Activated CD8-positive, alpha-beta memory T cell treated with anti-CD3 and anti-CD28 coated beads, Interleukin-2, amount 10 ng/mL, durations not matched to agents 7 days and 5 days (primary cell): ENCODE data around the gene ACO1. TPM values are rescaled to one million over a fixed set of nuclear protein-coding genes. Genes with fewer than 3 reads are reported as not detected.

Experiments
- ATAC-seq: fragments of 150-1000 bp; cut with Tn5 transposase; one replicate; pipeline ENCODE4 v1.10.0; 2021; ENCODE audit warnings: moderate library complexity
- CTCF ChIA-PET: fragments of 350-600 bp; sonication (Branson Sonifier 250); formaldehyde crosslinking; loops from one replicate; lab custom pipeline; 2021; ENCODE audit warnings: antibody characterized with exemption; lab: Charles Lee
- DNase-seq: peaks from one replicate; pipeline ENCODE4 v3.0.0-alpha.2; 2020
- H3K27ac Mint-ChIP-seq: one replicate; pipeline ENCODE4 v1.8.0; 2021; ENCODE audit warnings: mild to moderate bottlenecking, mixed read lengths
- H3K27me3 Mint-ChIP-seq: one replicate; pipeline ENCODE4 v1.8.0; 2021; ENCODE audit warnings: mixed read lengths
- H3K36me3 Mint-ChIP-seq: one replicate; pipeline ENCODE4 v1.8.0; 2021; ENCODE audit warnings: mild to moderate bottlenecking, mixed read lengths
- H3K4me1 Mint-ChIP-seq: one replicate; pipeline ENCODE4 v1.8.0; 2021; ENCODE audit warnings: mixed read lengths
- H3K4me3 Mint-ChIP-seq: one replicate; pipeline ENCODE4 v1.8.0; 2021; ENCODE audit warnings: mild to moderate bottlenecking, moderate library complexity, mixed read lengths
- H3K9me3 Mint-ChIP-seq: one replicate; pipeline ENCODE4 v1.8.0; 2022; ENCODE audit warnings: low read depth, mixed read lengths
- total RNA-seq, 2 experiments: library from RNA; stranded (reverse); gene quantifications; one replicate each; pipeline ENCODE4 v1.2.3, GENCODE V29; 2021

ACO1 gene
- total RNA-seq, 2 experiments from 2014 or later, result 7.0 to 9.9 TPM

- no peaks in the 10 kb centered on the region for H3K9me3 Mint-ChIP-seq
Measured at GRCh38 chr9:32412440-32412839, 28.0 kb downstream of the ACO1 start.

GRCh38 chr9:32413424-32413823 lies 29.0 kb downstream of the ACO1 start:
- CTCF ChIA-PET, result interaction anchor here (3.2 kb wide), 1 partner anchor 34 kb away, joined by 12 read pairs; no protein-coding TSS in a partner anchor
- no peak overlapping the region for H3K27ac Mint-ChIP-seq
- H3K36me3 Mint-ChIP-seq, result peaks cover 9% of the 10 kb centered on the region
- no peak for ATAC-seq
- H3K4me1 Mint-ChIP-seq, result no peaks in the 10 kb centered on the region
- no peaks in the 10 kb centered on the region for H3K9me3 Mint-ChIP-seq
- no peak overlapping the region for H3K4me3 Mint-ChIP-seq
- no peak for DNase-seq
- H3K27me3 Mint-ChIP-seq, result no peaks in the 10 kb centered on the region

More at GRCh38 chr9:32412440-32412839, 28.0 kb downstream of the ACO1 start:
- Mint-ChIP-seq H3K27me3 (no peaks in the 10 kb centered on the region), H3K4me1 (no peaks in the 10 kb centered on the region), H3K4me3 (no peak overlapping the region), H3K27ac (no peak overlapping the region), H3K36me3 (peaks cover 11% of the 10 kb centered on the region)
- CTCF ChIA-PET, result no interaction called here
- DNase-seq (no peak), ATAC-seq (no peak)

GRCh38 chr9:32414856-32415255 lies 30.4 kb downstream of the ACO1 start:
- CTCF ChIA-PET, result interaction anchor here (1.1 to 3.2 kb wide), 2 partner anchors 35 to 165 kb away, joined by 3 to 12 read pairs; no protein-coding TSS in a partner anchor
- no peaks in the 10 kb centered on the region for H3K27me3 Mint-ChIP-seq
- no peaks in the 10 kb centered on the region for H3K4me1 Mint-ChIP-seq
- H3K4me3 Mint-ChIP-seq, result no peak overlapping the region
- H3K27ac Mint-ChIP-seq, result no peak overlapping the region
- DNase-seq (no peak), ATAC-seq (no peak)
- H3K9me3 Mint-ChIP-seq, result no peaks in the 10 kb centered on the region
- peaks cover 5% of the 10 kb centered on the region for H3K36me3 Mint-ChIP-seq

GRCh38 chr9:32419921-32420320 lies 35.5 kb downstream of the ACO1 start:
- H3K4me3 Mint-ChIP-seq, result no peak overlapping the region
- no peaks in the 10 kb centered on the region for H3K9me3 Mint-ChIP-seq
- no peaks in the 10 kb centered on the region for H3K27me3 Mint-ChIP-seq
- no peaks in the 10 kb centered on the region for H3K4me1 Mint-ChIP-seq
- CTCF ChIA-PET, result no interaction called here
- ATAC-seq (no peak), DNase-seq (no peak)
- H3K27ac Mint-ChIP-seq, result no peak overlapping the region
- peaks cover 7% of the 10 kb centered on the region for H3K36me3 Mint-ChIP-seq

DNA sequence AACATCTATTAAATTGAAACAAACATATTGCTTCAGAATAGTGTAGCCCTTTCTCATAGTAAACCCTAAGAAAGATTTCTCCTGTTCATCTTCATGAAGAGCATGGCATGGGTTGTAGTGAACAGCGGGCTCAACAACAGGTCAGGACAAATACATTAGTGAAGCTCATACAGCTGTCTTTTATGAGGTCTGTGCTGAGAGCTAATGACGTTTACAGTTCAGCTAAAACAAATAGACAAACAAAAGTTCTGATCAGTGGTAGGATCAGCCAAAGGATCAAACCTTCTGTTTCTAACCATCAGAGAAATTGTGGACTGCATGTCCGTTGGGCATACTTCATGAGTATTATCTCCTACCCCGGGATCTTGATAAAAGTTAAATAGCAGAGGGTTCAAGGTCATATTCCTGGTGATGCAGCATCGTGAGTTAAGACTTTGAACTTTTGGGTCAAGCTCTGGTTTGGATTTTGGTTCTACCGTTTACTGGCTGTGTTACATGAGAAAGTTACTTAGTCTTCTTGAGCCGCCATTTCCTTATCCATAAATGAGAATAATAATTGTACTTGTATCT lies 37.9 kb downstream of the ACO1 start:
- CTCF ChIA-PET, result interaction anchor here (1.1 kb wide), 1 partner anchor 10 kb away, joined by 3 read pairs; no protein-coding TSS in a partner anchor
- H3K36me3 Mint-ChIP-seq, result peaks cover 11% of the 10 kb centered on the region
- no peak overlapping the region for H3K27ac Mint-ChIP-seq

DNA sequence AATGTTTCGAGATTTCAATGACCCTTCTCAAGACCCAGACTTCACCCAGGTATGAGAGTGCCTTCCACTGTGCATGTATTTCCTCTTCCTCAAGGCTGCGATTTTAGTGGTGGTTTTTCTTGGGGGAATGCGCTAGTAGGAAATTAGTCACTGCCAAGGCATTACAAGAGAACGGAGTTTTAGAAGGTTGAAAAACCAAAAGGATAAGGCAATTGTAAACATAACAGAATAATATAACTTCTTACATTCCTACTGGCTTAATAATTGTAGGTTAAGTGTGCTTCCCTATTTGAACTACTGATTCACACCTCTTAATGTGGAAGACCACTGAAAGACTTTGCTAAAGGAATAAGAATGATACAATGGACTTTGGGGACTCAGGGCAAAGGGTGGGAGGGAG lies 38.9 kb downstream of the ACO1 start:
- Mint-ChIP-seq H3K4me3 (no peak overlapping the region), H3K27ac (no peak overlapping the region), H3K4me1 (peaks cover 2% of the 10 kb centered on the region), H3K9me3 (no peaks in the 10 kb centered on the region), H3K27me3 (no peaks in the 10 kb centered on the region), H3K36me3 (peaks cover 13% of the 10 kb centered on the region)
- no peak for DNase-seq
- ATAC-seq, result no peak
- CTCF ChIA-PET, result no interaction called here

More for the DNA sequence above, 37.9 kb downstream of the ACO1 start:
- Mint-ChIP-seq H3K4me3 (no peak overlapping the region), H3K4me1 (peaks cover 1% of the 10 kb centered on the region), H3K27me3 (no peaks in the 10 kb centered on the region), H3K9me3 (no peaks in the 10 kb centered on the region)
- no peak for DNase-seq
- ATAC-seq, result no peak

DNA sequence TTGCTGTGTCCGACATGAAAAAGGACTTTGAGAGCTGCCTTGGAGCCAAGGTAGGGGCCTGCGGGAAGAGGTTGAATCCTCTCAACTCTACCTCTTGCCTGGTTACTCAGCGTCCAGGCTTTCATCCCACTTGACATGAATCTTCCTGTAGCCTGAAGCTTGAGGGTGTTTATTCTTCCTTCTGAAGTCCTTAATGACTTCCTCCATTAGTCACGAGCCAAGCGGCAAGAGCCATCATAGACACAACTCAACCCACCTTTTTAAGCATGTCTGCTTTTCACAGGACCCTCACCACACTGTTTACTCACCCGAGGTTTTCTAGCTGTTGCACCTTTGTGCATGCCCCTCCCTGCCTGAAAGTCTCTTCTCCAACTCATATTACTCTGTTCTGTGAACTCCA lies 40.2 kb downstream of the ACO1 start:
- H3K4me3 Mint-ChIP-seq, result no peak overlapping the region
- ATAC-seq (no peak), DNase-seq (no peak)
- no peaks in the 10 kb centered on the region for H3K9me3 Mint-ChIP-seq
- H3K27ac Mint-ChIP-seq, result no peak overlapping the region
- no peaks in the 10 kb centered on the region for H3K27me3 Mint-ChIP-seq
- peaks cover 11% of the 10 kb centered on the region for H3K36me3 Mint-ChIP-seq
- H3K4me1 Mint-ChIP-seq, result peaks cover 2% of the 10 kb centered on the region
- CTCF ChIA-PET, result interaction anchor here (1.0 kb wide), 1 partner anchor 46 kb away, joined by 3 read pairs; no protein-coding TSS in a partner anchor

- no peak overlapping the region for H3K27ac Mint-ChIP-seq
- CTCF ChIA-PET, result interaction anchor here (1.7 to 4.6 kb wide), 2 partner anchors 10 to 47 kb away, joined by 4 to 19 read pairs; no protein-coding TSS in a partner anchor
Measured at GRCh38 chr9:32426278-32426939, 42.0 kb downstream of the ACO1 start.

DNA sequence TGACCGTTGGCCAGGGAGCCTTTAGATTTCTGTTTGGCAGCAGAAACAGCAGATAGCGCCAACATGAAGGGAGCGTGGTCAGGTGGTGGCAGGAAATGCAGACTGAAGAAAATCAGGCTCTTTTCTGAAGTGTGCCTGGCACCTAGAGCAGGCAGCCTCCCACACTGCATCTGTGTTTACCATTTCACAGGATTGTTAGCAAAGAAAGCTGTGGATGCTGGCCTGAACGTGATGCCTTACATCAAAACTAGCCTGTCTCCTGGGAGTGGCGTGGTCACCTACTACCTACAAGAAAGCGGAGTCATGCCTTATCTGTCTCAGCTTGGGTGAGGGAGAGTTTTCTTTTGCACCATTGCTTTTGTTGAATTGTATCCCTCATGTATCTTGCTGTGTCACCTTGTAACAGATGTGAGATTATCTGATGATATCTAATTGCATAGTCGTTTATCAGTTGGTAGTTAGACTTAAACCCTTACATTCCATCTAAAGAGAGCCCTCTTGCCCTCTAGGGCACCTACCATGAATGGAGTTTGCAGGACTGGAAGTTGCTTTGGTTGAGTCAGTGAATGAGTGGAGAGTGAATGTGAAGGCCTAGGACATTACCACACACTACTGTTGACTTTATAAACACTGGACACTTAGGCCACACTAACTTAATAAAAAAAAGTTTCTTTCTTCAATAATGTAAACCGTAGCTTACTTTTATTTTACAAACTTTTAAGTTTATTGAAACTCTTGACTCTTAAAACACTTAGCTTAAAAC lies 42.8 kb downstream of the ACO1 start:
- Mint-ChIP-seq H3K4me3 (no peak overlapping the region), H3K4me1 (peaks cover 2% of the 10 kb centered on the region), H3K27ac (no peak overlapping the region), H3K27me3 (no peaks in the 10 kb centered on the region), H3K9me3 (no peaks in the 10 kb centered on the region), H3K36me3 (peaks cover 12% of the 10 kb centered on the region)
- no peak for ATAC-seq
- CTCF ChIA-PET, result interaction anchor here (1.7 to 4.6 kb wide), 2 partner anchors 9 to 48 kb away, joined by 4 to 19 read pairs; no protein-coding TSS in a partner anchor
- no peak for DNase-seq

More at GRCh38 chr9:32426278-32426939, 42.0 kb downstream of the ACO1 start:
- Mint-ChIP-seq H3K27me3 (no peaks in the 10 kb centered on the region), H3K9me3 (no peaks in the 10 kb centered on the region), H3K4me1 (peaks cover 2% of the 10 kb centered on the region), H3K36me3 (peaks cover 11% of the 10 kb centered on the region), H3K4me3 (no peak overlapping the region)
- ATAC-seq (no peak), DNase-seq (no peak)

- Mint-ChIP-seq H3K9me3 (no peaks in the 10 kb centered on the region), H3K27ac (no peak overlapping the region), H3K4me3 (no peak overlapping the region), H3K27me3 (no peaks in the 10 kb centered on the region), H3K36me3 (peaks cover 8% of the 10 kb centered on the region), H3K4me1 (peaks cover 2% of the 10 kb centered on the region)
- DNase-seq, result no peak
- ATAC-seq, result no peak
- CTCF ChIA-PET, result interaction anchor here (1.0 to 4.6 kb wide), 2 partner anchors 11 to 51 kb away, joined by 3 to 19 read pairs; no protein-coding TSS in a partner anchor
Measured at GRCh38 chr9:32430720-32431119, 46.3 kb downstream of the ACO1 start.

DNA sequence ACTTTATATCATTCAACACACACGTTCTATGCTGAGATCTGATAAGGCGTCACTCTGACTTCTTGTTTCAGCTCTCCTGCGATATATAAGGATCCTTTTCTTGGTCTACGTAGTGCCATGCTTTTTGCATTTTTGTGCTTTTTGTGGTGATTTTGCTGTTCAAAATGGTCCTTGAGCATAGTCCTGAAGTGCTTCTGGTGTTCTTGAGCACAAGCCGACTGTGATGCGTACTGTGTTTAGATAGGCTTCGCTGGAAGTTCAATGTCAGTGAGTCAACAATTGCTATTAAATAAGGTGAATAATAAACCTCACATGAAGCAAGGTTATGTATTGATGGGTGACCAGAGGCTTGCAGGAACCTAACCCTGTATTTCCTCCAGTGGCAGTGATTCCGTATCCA lies 46.8 kb downstream of the ACO1 start:
- CTCF ChIA-PET, result interaction anchor here (1.0 to 4.6 kb wide), 3 partner anchors 11 to 52 kb away, joined by 3 to 19 read pairs (median 3); no protein-coding TSS in a partner anchor
- DNase-seq (no peak), ATAC-seq (no peak)
- H3K4me1 Mint-ChIP-seq, result peaks cover 2% of the 10 kb centered on the region
- no peak overlapping the region for H3K27ac Mint-ChIP-seq
- H3K4me3 Mint-ChIP-seq, result no peak overlapping the region
- H3K27me3 Mint-ChIP-seq, result no peaks in the 10 kb centered on the region
- peaks cover 9% of the 10 kb centered on the region for H3K36me3 Mint-ChIP-seq
- no peaks in the 10 kb centered on the region for H3K9me3 Mint-ChIP-seq

- no peak overlapping the region for H3K27ac Mint-ChIP-seq
- DNase-seq (no peak), ATAC-seq (no peak)
- no peak overlapping the region for H3K4me3 Mint-ChIP-seq
- CTCF ChIA-PET, result interaction anchor here (0.8 to 3.2 kb wide), 5 partner anchors 8 to 148 kb away, joined by 3 to 23 read pairs (median 3); no protein-coding TSS in a partner anchor
- H3K36me3 Mint-ChIP-seq, result peaks cover 16% of the 10 kb centered on the region
- peaks cover 2% of the 10 kb centered on the region for H3K4me1 Mint-ChIP-seq
- H3K27me3 Mint-ChIP-seq, result no peaks in the 10 kb centered on the region
- no peaks in the 10 kb centered on the region for H3K9me3 Mint-ChIP-seq
Measured at GRCh38 chr9:32431940-32432555, 47.6 kb downstream of the ACO1 start.

DNA sequence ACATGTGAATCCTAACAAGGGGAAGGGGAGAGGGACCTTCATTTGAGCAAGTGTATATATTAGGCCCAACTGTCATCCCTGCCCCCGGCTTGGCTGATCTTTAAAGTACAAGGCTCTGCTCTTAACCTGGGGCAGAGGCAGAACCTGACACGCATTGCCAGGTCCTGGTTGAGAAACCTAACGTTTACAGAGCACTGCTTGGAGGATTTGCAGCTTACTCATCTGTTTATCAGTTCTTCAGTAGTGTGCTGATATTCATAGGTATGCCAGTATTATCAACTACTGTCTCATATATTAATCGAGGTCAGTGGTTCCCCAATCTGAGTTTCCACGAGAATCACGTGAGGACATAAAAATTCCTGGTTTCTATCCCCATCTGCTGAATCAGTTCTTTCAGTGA lies 50.4 kb downstream of the ACO1 start:
- no peaks in the 10 kb centered on the region for H3K27me3 Mint-ChIP-seq
- no peak overlapping the region for H3K4me3 Mint-ChIP-seq
- CTCF ChIA-PET, result no interaction called here
- no peak for DNase-seq
- H3K4me1 Mint-ChIP-seq, result no peaks in the 10 kb centered on the region
- H3K36me3 Mint-ChIP-seq, result peaks cover 16% of the 10 kb centered on the region
- H3K27ac Mint-ChIP-seq, result no peak overlapping the region
- ATAC-seq, result no peak
- no peaks in the 10 kb centered on the region for H3K9me3 Mint-ChIP-seq
